ENCODE results near the gene TMEM88. TPM values are rescaled to one million over a fixed set of nuclear protein-coding genes. Genes with fewer than 3 reads are reported as not detected.

Gene TMEM88
- total RNA-seq, 1 experiment from 2014 or later = 11.3 TPM

- H3K18ac ChIP-seq (ENCODE audit: insufficient read length, low read depth, low read length) = no peak overlapping the region
Measured at GRCh38 chr17:7839190-7839875, 15.5 kb upstream of the TMEM88 start.

More at GRCh38 chr17:7839190-7839875, 15.5 kb upstream of the TMEM88 start:
- Histone ChIP-seq H3K9ac (ENCODE audit: extremely low read depth, insufficient read length, low read length) (no peak overlapping the region), H2AK5ac (ENCODE audit: insufficient read length, low read length) (no peak overlapping the region), H3K4me2 (ENCODE audit: insufficient read depth, insufficient read length, low read length) (no peak overlapping the region), H3K79me1 (ENCODE audit: insufficient read depth, low read depth, low read length, poor library complexity, severe bottlenecking) (no peaks in the 10 kb centered on the region), H2AFZ (ENCODE audit: low read length) (no peak overlapping the region), H4K91ac (ENCODE audit: insufficient read length, low read depth, low read length) (no peak overlapping the region), H3K9me3 (ENCODE audit: control insufficient read depth, low read depth, low read length) (no peaks in the 10 kb centered on the region), H3K79me2 (ENCODE audit: insufficient read depth, low read length) (no peaks in the 10 kb centered on the region), H4K5ac (ENCODE audit: insufficient read length, low read depth, low read length) (no peak overlapping the region), H3K23ac (ENCODE audit: insufficient read length, low read depth, low read length) (no peak overlapping the region), H3K14ac (ENCODE audit: insufficient read depth, low read length) (no peak overlapping the region; the same call in 1 of the 2 replicates), H2BK5ac (ENCODE audit: insufficient read length, low read length) (no peak overlapping the region), H2BK20ac (ENCODE audit: low read depth, low read length, poor library complexity, severe bottlenecking) (no peak overlapping the region), H3K27me3 (ENCODE audit: insufficient read depth, low read length) (peaks cover 28% of the 10 kb centered on the region; the same call in 1 of the 2 replicates), H2BK12ac (ENCODE audit: insufficient read length, low read depth, low read length) (no peak overlapping the region), H2BK15ac (ENCODE audit: low read depth, low read length) (no peak overlapping the region), H3K4me1 (ENCODE audit: insufficient read depth, low read length) (no peaks in the 10 kb centered on the region; the same call in 1 of the 2 replicates), H3K56ac (ENCODE audit: insufficient read length, low read depth, low read length) (no peak overlapping the region), H4K20me1 (ENCODE audit: control insufficient read depth, insufficient read depth, insufficient read length) (no peaks in the 10 kb centered on the region), H3K27ac (ENCODE audit: insufficient read length, low read depth, low read length) (no peak overlapping the region), H2BK120ac (ENCODE audit: low read depth, low read length, poor library complexity, severe bottlenecking) (no peak overlapping the region), H4K8ac (replicated peaks; ENCODE audit: insufficient read length, low read depth, low read length) (no peak overlapping the region), H3K23me2 (ENCODE audit: insufficient read length, low read depth, low read length, poor library complexity, severe bottlenecking) (peaks cover 51% of the 10 kb centered on the region), H3T11ph (ENCODE audit: low read length) (no peak overlapping the region), H3K4ac (ENCODE audit: low read depth, low read length) (no peak overlapping the region)
- Mint-ChIP-seq H3K4me3 (peak overlapping the region in 1 of 2 experiments; percentile 28; a peak in 1 of 5 replicates), H3K36me3 (ENCODE audit: insufficient read depth in 1 of 3, low read depth in 3 of 3) (peaks cover 2 to 11% (median 9%) of the 10 kb centered on the region in 3 experiments; a peak in 5 of 7 replicates), H3K4me1 (peaks cover 47 to 55% of the 10 kb centered on the region in 2 experiments), H3K27ac (peak overlapping the region in 1 of 3 experiments; percentile 68; a peak in 2 of 7 replicates), H3K27me3 (ENCODE audit: low read depth) (peaks cover 30% of the 10 kb centered on the region), H3K9me3 (no peaks in the 10 kb centered on the region; a peak in 1 of 5 replicates)
- no CpG with 5 or more reads among the region's 6 CpGs for WGBS (ENCODE audit: extremely low coverage, insufficient read length, low lambda C conversion rate)
- no peak for TF ChIP-seq CTCF (conservative IDR thresholded peaks at IDR 0.05)
- no peak for DNase-seq
